ENCODE data around the gene ULK4.
"Not testable (repeated sequence)": the region's sequence is repeated elsewhere in the genome, so short reads cannot be mapped to it uniquely, and the experiment has no call there.

ULK4 gene

GRCh38 chr3:41647730-41648129 lies 314.2 kb downstream of the ULK4 start:
- DNase-seq (ENCODE audit: low read depth in 2 of 2): not testable (repeated sequence)

DNA sequence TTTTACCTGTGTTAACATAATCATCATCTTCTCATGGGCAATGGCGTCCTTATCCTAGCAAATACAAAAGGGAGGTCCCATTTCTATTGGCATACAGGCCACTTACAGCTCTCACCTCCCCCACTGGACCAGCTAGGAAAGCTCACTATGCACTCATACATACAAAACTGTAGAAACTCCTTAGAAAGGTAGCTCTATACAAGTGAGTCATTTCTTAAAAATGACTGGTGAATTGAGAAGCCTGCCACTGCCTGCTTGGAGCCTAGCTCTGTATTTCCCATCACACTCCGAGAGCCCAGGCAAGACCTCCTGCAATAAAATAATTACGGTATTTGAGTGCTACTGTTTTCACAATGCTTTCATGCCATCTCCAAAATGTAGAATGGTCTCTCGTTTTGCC lies 321.8 kb downstream of the ULK4 start:
- DNase-seq (ENCODE audit: low read depth in 2 of 2): no peak

GRCh38 chr3:41638381-41638780 lies 323.5 kb downstream of the ULK4 start:
- no peak for DNase-seq (ENCODE audit: low read depth in 2 of 2)

GRCh38 chr3:41632700-41633099 lies 329.2 kb downstream of the ULK4 start:
- no peak for DNase-seq (ENCODE audit: low read depth in 2 of 2)

GRCh38 chr3:41630708-41631107 lies 331.2 kb downstream of the ULK4 start:
- no peak for DNase-seq (ENCODE audit: low read depth in 2 of 2)

DNA sequence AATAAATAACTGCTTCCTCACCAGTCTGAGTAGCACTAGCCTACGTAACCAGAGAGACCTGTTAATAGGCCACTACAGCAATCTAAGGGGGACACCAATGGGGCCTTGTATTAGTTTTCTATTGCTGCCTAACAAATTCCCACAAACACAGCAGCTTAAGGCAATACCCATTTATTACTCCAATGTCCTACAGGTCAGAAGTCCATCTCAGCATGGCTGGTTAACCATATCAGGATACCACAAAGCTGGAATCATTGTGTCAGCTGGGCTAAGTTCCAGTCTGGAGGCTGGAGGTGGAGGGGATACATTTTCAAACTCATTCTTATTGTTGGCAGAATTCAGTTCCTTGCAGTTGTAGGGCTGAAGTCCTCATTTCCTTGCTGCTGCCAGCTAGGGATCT lies 331.9 kb downstream of the ULK4 start:
- DNase-seq (ENCODE audit: low read depth in 2 of 2): no peak

DNA sequence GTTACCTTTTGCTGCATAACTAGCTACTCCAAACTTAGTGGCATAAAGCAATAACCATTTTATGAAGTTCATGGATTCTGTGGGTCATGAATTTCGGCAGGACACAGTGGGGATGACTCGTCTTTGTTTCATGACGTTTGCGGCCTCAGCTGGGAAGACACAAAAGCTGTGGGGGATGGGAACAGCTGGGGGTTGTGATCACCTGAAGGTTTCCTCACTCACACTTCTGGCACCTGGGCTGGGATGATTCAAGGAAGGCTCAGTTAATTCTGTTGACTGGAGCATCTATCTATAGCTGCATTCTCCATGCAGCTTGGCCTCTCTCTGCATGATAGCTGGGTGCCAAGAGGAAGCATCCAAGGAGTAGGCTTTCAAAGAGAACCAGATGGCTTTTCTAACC lies 332.8 kb downstream of the ULK4 start:
- no peak for DNase-seq (ENCODE audit: low read depth in 2 of 2)

DNA sequence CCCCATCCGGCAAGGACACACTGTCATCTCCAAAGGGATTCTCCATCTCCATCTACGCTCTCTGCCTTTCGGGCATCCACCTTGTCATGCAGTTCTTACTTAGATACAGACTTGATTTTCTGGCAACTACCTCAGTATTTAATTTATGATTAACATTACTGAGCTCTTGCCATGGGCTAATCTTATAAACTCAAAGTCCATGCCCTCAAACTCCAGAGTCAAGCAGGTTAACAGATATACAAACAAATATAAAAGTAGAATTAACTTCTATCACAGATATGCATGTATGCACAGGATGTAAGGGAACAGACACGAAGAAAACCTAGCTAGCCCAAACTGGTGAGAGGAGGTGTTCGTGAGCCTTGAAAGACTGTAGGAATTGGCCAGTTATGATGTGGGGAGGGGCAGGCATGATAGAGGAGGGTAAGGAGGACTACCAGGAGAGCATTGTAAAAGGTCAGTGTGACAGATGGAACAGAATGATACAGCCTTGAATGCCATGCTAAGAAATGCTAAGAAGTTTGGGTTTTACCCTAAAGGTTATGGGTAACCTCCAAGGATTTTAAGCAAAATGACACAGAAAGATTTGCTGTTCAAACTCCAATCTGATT lies 334.3 kb downstream of the ULK4 start:
- no peak for DNase-seq (ENCODE audit: low read depth in 2 of 2)

DNA sequence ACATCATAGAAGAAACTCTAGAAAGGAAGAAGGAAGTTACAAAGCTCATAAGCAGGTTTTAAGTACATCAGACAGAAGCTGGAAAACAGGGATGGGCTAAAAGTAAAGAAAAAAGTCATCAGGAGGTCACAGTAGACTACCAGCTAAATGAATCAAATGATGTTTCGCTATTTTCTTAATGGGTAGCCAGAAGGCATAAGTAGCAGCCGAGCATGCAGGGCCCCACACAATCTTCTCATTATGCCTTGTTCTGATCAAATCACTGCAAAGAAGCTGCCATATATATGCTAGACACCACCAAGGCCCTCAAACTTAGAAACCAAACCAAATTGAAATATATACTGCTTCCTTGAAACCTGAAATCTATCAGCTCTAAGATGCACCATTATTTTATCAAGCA lies 349.1 kb downstream of the ULK4 start:
- DNase-seq (ENCODE audit: low read depth in 2 of 2): no peak

DNA sequence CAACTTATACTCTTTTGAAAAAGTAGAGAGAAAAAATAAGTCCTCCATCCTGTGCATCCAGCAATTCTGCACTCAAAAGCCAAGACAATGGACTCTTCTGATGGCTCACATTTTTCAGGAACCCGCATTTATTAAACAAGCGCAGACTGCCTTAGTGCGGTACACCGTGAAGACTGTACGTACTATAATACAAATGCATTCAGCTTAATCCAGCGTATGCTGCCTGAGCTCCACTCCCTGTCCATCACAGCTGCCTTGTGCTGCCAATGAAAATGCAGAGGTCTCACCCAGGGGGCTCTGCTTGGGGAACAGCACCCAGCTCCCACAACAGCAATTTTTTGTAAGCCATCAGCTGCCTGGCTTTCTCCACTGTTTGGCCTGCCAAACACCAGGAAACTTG lies 350.9 kb downstream of the ULK4 start:
- DNase-seq (ENCODE audit: low read depth in 2 of 2): no peak

DNA sequence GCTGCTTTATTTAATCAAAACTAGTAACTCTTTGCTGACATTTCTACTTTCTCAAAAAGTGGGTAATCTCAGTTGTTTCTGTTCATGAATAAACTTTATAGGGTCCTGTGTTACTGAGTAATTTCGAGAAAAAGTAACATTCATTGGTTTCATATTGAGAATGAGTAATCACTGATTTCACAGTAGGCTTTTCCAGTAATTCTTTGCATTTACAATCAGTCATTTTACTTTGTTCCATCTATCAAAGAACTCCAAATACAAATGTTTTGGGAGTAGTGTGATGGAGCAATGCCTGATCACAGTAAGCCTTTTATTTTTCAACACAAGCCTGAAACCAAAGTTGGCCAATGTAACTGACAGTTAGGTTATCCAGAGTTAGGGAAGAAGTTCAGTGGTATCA lies 353.6 kb downstream of the ULK4 start:
- no peak for DNase-seq (ENCODE audit: low read depth in 2 of 2)

DNA sequence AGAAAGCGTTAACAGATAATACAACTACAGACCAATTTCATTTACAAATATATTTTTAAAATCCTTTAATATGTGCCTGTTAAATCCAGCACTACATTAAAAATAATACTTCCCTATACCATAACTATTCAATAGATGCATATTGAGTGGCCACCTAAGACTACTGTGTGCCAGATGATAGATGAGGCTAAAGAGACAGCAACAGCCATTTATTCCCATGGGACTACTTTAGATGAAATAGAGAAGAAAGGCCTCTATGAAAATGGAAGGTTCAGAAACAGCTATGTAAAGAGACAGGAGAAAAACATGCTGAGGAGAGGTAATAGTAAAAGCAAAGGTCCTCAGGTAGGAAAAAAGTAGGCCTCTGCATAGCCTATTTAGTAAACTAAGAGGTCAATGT lies 358.1 kb downstream of the ULK4 start:
- DNase-seq (ENCODE audit: low read depth in 2 of 2): no peak

GRCh38 chr3:41602121-41602520 lies 359.8 kb downstream of the ULK4 start:
- DNase-seq (ENCODE audit: low read depth in 2 of 2): no peak

DNA sequence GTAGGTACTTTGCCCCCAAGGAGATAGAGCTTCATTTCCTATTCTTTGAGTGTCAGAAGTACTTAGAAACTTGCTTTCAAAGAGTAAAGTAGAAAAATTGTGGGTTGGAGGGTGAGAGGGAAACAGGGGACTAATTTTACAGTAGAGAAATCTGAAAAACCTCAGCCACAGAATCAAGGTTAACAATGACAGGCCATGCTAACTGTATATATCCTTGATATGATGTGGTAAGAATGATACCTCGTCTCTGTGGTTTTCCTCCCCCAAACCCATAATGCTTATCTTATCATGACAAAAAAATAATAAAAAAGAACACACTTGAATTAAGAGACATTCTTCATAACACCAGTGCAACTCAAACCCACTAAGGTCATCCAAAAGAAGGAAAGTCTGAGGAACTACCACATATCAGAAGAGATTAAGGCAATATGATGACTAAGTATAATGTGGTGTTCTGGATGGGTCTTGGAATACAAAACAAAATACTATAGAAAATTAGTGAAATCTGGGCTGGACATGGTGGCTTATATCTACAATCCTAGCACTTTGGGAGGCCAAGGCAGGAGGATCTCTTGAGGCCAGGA lies 360.4 kb downstream of the ULK4 start:
- DNase-seq (ENCODE audit: low read depth in 2 of 2): no peak

DNA sequence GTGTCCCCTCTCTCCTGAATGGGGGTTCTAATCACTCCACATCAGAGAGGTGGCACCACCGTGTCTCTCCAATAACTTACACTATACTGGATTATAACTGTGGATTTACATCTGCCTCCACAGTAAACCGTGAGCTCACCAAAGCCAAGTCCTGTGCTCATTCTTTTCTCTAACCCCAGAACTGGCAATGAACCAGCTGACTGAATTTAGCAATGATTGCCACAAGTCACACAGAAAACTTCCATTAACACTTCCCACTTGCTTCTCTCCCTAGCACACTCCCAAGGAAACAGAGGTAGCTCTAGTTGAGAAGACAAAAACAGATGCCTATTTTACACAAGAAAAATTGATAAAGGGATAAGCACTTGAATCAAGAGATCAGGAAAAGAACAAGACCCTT lies 361.3 kb downstream of the ULK4 start:
- no peak for DNase-seq (ENCODE audit: low read depth in 2 of 2)

DNA sequence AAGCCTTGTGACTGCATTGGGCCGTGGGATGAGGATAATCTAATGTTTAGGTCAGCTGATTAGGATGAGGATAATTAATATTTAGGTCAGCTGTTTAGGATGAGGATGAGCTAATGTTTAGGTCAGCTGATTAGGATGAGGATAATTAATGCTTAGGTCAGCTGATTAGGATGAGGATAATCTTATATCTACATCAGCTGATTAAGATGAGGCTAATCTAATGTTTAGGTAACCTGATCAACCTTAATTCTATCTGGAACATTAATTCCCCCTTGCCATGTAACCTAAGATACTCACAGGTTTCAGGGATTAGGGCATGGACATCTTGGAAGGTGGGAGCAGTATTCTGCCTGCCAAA lies 362.8 kb downstream of the ULK4 start:
- no peak for DNase-seq (ENCODE audit: low read depth in 2 of 2)

DNA sequence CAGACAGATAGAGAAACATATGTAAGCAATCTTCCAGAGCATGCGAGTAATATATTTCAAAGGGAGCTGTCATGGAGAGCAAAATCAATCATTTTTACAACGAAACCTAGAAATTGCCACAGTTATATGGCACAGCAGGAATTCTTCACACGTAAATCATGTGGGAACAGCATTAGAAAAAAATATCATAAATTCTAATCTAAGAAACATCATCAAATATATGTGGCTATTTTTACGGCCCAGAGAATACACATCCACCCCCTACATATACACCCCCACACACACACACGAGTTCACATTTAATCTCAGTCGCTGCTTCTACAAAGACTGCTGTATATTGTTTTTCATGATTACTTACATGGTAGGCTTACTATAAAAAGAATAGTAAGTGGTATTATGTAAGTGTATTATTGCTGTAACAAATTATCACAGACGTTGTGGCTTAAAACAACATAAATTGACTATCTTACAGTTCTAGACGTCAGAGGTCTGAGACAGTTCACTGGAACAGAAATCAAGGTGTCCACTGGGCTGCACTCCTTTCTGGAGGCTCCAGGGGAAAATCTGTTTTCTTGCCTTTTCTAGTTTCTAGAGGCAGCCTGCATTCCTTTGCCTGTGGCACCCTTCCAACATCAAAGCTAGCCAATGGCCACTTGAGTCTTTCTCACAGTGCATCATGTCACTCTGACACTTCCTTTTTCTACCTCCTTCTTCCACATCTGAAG lies 363.3 kb downstream of the ULK4 start:
- DNase-seq (ENCODE audit: low read depth in 2 of 2): no peak

DNA sequence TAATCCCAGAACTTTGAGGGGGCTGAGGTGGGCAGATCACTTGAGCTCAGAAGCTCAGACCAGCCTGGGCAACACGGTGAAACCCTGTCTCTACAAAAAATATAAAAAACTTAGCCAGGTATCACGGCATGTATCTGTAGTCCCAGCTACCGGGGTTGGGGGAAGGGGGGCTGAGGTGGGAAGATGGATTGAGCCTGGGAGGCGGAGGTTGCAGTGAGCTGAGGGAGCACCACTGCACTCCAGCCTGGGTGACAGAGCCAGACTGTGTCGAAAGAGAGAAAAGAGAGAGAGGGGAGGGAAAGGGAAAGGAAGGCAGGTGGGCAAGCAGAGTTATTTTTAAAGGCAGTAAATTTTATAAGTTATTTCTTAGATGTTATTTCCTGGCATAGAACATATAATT lies 368.1 kb downstream of the ULK4 start:
- no peak for DNase-seq (ENCODE audit: low read depth in 2 of 2)

DNA sequence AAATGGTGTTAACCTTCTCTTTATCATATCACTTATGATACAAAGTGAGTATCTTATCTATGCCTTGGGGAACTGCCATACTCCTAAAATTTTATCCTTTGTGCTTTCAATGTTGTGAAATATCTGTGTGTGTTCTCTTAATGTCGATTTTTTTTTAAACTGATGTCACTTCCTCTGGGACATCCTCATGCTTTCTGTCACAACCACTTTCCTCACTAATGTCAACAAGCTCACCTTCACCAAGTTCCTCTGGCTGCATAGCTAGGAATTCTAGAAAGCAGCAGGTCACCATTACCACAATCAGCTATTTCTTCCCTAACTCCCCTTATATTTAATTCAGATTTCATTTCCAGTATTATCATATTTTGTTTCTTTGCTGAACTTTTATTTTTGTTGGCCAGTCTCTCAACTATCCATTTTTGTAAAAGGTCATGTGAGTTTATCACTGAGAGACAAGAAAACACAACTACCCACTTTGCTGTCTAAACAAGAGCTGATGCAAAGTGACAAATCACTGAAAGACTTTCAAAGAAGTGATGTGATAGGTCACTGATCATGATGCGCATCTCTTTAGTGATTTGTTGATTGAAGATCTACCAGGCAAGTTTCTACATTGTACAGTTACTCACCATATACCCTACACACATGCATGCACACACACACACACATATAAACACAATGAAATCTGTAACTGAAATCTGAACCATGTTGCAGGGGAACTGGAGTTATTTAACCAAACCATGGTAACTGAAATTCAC lies 369.0 kb downstream of the ULK4 start:
- DNase-seq (ENCODE audit: low read depth in 2 of 2): no peak

- no peak for DNase-seq (ENCODE audit: low read depth in 2 of 2)
These were observed 378.9 kb downstream of the ULK4 start for GRCh38 chr3:41583014-41583413.

DNA sequence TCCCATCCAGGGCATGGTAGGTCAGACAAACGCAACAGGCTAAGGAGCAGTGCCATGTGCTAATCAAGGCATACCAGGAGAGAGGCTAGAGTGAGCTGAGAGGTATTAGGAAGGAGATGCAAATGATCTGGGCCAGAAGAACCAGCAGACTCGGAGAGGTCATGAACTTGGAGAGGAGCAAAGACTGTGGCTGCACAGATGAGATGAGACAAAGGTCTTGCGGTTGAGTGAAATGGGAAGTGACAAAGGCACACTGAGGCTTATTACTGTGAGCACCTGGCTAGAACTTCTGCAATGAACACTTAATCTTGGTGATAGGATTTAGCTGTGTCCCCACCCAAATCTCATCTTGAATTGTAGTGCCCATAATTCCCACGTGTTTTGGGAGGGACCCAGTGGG lies 380.2 kb downstream of the ULK4 start:
- no peak for DNase-seq (ENCODE audit: low read depth in 2 of 2)

GRCh38 chr3:41580274-41580959 lies 381.5 kb downstream of the ULK4 start:
- no peak for DNase-seq (ENCODE audit: low read depth in 2 of 2)
